ENCODE measurements around the gene CENPN.

CENPN gene, protein sequence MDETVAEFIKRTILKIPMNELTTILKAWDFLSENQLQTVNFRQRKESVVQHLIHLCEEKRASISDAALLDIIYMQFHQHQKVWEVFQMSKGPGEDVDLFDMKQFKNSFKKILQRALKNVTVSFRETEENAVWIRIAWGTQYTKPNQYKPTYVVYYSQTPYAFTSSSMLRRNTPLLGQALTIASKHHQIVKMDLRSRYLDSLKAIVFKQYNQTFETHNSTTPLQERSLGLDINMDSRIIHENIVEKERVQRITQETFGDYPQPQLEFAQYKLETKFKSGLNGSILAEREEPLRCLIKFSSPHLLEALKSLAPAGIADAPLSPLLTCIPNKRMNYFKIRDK

DNA sequence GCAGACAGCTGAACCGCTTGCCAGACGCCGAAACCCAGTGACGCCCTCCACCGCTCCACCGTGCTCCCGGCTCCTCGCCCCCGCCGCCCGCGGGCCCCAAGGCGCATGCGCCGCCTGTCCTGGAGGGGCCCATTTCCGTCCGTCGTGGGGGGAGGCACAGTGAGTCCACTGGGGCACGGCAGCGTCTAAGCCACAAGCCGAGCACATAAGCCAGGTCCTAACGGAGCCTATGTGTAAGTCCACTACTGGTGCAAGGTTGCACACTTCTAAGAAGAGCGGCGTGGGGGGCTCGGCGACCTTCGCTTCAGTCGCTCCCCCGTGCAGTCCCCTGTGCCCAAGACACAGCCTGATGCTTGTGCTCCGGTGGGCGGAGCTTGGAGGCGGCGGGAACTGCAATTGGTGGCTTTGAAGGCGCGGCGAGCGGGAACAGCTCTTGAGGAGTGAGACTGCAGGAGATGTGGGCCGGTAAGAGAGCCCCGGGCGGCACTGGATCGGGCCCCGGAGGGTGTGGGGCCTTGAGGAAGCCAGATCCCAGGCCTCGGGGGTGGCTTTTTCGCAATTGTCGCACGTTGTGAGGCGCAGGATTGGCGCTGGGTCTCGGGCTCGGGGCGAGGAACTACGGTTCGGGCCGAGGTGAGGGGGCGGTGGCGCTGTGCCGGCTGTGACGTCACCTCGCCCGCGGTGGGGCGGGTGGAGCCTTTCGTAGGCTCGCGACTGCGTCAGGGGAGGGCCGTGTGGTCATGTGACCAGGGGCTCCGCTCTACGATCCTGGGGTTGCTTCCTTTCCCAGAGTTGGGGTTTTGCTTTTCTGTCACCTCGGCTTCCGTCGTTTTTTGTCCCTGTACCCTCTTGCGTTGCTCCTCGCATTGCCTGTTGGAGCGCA is at the start of gene CENPN, which contains the start of gene CMC2:
Gene CENPN, plus strand, starts transcription at position 402 of the 883 bp plus-strand sequence. CDS start 4,726 bp downstream, outside the sequence.
Gene CMC2, minus strand, starts transcription at position 73 of the 883 bp plus-strand sequence. CDS start 9,491 bp downstream, outside the sequence.
- DNase-seq, result peak; percentile 98

DNA sequence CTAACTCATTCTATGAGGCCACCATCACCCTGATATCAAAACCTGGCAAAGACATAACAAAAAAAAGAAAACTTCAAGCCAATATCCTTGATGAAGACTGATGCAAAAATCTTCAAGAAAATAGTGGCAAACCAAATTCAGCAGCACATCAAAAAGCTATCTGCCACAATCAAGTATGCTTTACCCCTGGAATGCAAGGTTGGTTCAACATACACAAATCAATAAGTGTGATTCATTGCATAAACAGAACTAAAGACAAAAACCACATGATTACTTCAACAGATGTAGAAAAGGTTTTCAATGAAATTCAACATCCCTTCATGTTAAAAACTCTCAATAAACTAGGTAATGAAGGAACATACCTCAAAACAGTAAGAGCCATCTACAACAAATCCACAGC is 48.7 kb upstream of the CENPN start:
- no peak for DNase-seq

DNA sequence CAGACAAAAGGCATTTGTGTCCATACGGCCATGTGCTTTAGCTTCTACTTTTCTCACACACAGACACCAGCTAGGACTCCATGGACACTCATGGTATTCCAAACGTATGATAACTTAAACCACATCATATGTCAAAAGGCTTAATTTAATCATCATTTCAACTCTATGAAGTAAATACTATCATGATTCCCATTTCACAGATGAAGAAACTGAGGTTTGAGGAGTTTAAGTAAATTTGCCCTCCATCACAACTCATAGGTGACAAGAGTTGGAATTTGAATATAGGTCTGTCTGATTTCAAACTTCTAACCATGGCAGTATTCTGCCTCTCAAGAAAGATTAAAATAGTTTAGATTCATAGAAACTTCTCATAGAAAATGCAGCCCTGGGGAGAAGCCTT is 44.1 kb upstream of the CENPN start:
- DNase-seq, result no peak

DNA sequence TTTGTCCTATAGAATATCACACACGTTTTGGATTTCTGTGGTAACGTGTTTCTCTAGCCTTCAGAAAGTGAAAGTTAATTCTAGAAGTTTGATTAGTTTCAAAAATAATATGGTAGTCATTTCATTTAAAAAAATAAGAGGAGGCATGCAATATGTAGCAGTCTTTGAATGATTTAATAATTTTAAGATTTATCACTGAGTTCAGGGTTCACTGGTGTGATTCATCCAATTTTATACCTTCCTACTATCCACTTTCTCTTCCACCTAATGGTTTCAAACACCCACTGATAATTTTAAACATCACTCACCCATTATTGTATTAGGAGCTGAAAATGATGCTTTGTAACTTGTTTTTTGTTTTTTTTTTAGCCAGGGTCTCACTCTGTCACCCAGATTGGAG is 42.7 kb upstream of the CENPN start:
- no peak for DNase-seq

DNA sequence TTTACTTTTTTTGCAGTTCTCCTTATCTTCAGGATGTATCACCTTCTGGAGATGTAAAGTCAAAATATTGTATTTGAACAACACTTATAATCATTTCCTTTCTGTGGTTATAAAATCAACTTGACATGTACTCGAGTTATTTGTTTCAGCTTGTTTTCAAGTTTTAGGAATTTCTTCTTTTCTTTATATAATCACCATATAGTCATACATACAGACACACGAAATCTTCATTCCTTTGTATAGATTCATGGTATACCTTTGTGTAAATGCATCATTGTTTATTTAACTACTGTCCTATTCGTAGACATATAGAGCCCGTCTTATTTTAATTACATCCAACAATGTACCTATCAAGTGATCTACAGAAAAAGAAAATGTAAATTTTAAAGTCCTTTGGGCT is 40.4 kb upstream of the CENPN start:
- no peak for DNase-seq

DNA sequence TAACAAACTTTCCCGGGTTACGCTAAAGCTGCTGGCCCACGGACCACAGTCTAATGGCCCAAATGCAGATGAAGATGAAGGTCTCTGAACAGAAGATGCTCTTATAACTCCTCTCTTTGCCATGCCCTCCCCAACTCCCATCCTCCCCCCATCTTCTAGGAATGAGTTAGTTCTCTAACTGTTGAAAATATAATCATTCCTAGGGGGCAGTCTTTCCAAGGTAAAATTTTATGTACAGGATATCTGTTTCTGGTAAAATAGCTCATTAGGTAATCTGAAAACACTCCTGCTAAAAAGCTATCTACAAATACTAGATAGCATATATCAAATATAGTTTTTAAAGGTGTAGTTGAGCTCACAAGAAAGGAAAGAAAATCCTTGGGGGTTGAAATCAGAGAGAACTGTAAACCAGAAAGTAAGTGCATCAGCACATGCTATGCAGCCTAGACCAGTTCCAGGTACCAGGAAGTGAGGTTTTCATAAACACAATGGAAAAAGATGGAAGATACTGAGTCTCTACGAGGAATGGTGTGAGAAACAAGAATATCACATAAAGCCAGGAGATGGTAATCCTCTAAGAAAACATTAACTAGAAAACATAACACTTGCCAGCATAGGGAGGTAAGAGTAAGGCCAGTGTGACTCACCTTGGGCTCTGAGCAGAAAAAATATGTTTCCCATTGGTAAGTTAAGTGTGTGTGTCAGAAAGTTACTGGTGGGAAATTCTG is 38.5 kb upstream of the CENPN start:
- DNase-seq, result no peak

DNA sequence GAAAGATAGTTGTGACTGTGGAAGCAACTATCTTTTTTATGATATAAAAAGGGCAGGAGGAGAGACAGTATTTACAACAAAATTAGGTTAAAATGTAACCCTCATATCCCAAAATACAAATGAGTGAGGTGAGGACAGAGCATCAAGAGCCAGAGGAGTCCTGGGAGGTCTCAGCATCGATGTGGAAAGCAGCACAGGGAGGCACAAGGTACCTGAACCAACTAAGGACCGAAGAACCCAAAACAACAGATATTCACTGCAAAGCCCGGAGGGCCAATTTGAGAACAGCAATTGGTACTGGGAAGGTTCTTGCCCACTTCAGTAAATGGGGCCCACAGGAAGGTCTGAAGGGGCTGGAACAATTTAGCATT is 37.9 kb upstream of the CENPN start:
- DNase-seq, result no peak

DNA sequence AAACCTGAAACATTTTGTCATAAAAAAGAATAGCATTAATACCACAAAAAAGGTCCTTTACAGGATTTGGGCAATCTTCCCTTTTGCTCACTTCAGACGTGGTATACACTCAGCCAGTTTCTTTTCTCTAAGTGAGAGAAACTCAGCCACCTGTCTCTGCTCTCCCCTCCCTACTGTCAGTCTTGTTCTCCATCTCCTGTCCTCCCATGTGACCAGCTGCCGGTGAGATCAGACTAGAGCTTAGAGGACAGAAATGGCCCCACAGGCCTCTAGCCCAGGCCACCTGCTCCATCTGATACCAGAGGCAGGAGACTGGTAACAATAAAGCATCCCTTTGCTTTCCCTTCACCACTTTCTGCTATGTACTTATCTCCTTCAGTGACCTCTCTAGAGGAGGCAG is 35.2 kb upstream of the CENPN start:
- no peak for DNase-seq

DNA sequence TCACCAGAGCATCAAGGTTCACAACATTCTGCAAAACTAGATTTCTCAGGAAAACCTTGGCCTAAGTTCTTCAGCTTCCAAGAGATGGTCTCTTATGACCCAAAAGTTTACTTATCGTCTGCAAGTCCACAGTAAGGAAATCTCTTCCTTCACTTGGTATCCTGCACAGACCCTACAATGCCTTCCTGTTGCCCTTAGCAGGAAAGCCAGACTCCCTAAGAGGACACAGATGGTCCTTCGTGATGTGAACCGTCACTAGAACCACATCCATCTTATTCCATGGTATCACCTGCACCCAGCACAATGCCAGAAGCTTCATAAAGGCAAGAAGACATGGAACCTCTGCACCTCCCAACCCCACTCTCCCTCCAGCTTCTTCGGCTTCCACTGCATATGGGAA is 34.4 kb upstream of the CENPN start:
- DNase-seq, result no peak

DNA sequence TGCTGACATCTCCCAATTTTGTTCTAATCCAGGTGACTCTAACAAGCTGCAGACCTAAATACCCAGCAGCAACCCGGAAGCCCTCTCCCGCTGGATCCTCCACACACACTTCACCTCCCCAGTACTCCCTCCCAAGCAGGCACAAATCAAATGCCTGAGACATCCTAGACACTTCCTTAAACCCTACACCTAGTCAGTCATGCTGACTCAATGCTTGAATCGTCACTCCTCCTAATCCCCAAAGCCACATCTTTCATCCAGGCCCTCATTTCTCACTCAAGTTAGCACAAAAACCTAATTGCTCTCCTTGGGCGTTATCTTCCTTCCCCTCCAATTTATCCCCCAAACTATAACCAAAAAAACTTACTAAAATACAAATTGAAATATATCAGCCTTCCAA is 33.0 kb upstream of the CENPN start:
- no peak for DNase-seq

DNA sequence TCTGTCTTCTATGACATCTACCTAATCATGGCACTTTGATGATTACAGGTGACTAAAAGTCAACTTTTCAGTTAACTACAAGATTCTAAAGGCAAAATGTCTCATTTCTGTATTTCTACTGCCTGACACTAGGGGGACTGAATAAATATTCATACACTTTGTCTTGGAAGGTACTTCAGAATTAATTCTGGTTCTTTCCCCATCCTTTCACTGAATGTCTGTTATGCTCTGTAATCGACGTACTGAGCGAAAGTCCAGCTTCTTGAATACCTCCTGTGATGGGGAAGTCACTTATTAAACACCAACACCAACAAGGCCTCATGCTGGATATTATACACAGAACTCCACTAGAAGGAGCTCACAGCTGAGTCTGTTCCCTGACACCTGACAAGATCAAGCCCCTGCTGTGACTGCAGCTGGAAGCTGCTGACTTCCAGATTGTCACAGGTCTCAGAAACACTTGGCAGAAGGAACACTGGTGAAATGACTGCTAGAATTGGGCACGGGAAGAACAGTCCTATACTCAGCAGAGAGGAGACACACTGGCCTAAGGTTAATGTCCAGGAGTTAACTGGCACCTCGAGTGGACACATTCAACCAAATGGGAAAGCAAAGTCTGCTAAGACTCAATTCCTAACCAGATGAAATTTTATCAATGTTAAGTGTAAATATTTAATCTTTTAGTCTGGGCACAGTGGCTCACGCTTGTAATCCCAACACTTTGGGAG is 32.2 kb upstream of the CENPN start:
- DNase-seq, result no peak

DNA sequence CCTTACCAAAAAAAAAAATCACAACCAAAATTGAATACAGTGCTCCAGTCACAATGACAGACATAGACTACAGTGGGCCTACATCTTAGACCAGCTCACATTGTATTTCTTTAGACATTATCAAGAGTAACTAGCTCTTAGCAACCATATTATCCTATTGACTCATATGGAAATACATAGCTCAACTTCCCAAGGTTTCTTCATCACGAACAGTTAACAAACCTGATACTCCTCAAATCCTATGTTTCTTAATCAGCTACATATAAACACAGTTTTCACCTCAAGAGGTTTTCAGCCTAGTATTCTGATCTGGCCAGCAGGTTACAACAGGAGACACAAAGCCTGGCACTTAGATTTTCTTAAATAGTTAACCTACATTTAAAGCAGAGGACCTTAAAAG is 30.1 kb upstream of the CENPN start:
- DNase-seq, result no peak

DNA sequence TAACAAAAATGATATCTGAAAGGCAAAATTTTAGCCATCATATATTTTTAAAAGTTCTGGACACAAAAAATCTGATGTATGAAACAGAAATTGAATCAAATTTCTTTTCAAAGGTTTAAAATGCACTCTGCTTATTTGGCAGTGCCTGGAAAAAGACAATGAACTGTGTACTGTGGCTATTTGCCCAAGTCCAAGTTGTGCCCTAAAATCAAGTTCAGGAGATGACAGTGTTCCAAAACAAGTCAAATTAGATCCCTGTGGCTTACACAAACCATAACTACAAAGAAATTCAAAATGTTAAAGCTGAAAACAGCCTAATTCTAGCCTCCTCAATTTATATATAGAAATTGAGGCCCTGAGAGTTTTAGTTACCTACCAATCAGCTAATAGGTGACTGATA is 25.9 kb upstream of the CENPN start:
- no peak for DNase-seq

DNA sequence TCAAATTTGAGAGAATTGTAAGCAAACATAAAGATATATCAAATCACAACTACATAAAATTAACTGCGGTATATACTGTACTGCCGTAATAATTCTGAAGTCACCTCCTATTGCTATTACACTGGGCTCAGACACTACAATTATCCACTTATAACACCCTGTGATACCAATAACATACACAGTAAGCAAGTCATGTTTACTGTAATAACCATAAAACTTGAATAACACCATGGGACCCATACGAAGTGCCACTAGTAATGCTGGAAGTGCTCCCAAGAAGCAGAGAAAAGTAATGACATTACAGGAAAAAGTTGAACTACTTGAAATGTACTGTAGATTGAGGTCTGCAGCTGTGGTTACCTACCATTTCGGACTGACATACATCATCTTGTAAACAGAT is 24.4 kb upstream of the CENPN start:
- DNase-seq, result no peak

DNA sequence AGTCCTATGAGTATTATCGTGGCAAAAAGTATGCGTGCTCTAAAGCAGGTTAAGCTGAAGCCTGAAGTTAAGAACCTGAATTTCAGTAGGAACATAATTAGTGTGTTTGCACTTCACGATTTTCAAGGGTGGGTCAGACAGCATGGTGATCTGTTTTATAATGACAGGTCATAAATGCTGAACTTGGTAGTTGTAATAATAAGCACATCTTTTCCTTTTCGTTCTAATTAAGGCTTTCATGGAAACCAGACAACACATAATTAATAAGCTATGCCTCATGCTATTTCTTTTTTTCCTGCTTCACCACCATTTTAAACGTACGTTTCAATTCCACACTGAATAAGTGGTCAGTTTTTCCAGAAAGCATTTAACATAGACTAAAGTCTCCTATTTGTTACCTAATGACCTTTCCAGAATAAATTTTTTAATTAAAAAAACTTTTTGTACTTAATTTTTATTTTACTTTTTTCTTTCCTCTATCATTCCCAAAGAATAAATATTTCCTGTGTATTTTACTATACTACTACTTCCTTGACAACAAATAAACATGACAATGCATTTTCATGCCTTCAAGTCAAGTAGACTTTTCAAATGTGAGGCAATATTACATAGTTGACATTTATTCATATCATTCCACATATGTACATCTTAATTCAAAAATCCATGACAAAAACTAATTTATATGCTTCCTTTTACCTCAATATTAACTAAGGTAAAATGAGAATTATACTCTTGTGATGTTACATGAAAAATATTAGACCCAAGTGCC is 22.7 kb upstream of the CENPN start:
- no peak for DNase-seq

DNA sequence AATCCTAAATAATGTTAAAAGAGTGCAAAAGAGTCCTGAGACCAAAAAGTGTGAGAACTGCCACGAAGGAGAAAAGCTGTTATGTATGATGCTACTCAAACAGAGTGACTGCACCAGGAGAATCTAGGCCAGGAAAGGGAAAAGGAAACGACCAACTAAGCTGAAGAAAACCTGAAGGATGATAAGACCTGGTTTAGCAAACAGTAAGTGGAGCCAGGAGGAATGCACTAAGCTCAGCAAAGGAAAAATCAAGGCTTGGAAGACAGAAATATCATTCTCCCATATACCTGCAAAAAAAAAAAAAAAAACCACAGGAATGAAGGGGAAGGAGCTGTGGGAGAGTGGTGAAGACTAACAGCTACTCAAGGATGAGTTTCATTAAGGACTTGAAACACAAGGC is 21.4 kb upstream of the CENPN start:
- no peak for DNase-seq

DNA sequence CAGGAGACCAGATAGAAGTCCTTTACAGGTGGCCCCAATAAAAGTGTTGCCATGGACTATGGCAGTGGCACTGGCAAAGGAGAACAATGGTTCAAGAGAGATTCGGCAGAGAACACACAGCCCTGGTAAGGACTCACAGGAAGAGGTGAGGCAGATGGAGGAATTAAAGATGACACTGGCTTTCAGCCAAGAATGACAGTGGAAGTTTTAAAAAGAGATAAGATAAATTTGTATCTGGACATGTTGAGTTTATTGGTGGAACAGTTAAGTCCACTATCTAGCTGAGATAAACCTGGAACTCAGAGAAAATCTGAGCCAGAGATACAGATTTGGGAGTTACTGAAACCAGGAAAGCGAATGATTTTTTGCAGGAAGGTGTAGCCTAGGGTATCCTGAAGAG is 20.5 kb upstream of the CENPN start:
- no peak for DNase-seq

DNA sequence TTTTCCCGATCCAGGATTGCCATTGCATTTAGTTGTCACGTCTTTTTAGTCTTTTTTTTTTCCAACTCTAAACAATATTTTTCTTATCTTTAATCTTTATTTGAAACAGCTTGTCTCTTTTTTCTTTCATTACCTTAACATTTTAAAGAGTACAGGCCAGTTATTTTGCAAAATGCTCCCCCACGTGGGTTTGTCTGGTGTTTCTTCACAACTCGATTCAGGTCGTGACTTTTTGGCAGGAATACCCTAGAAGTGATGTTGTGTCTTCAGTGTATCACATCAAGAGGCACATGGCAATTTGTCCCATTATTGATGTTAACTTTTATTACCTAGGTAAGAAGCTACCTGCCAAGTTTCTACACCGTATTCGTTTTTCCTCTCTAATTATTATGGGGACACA is 18.3 kb upstream of the CENPN start:
- DNase-seq, result no peak

DNA sequence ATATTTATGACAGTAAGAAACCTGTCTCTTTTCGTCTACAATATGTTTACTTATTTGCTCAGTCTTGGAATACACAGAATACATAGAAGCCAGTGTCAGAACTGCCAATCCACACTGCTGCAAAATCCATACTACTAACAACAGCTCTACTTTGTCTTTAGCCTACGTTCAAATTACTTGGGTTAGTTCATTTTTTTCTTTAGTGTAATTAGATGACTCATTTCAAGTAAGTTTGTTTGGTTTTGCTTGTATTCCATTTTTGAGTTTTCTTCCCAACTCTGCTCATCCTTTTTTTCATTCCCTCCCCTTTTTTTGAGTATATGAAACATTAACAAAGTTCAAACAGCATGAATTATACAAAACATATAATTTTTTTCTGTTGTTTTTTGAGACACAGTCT is 17.2 kb upstream of the CENPN start:
- DNase-seq, result no peak

DNA sequence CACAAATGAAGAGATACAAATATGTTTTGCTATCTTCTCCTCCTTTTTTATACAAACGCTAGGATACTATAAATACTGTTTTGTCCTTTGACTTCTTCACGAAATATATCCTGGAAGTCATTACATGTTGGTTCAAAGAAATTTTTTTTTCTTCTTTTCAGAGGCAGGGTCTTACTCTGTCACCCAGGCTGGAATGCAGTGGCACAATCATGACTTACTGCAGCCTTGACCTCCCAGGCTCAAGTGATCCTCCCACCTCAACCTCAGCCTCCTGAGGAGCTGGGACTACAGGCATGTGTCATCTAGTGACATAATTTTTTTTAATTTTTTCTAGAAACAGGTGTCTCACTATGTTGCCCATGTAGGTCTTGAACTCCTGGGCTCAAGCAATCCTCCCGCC is 16.4 kb upstream of the CENPN start:
- no peak for DNase-seq

DNA sequence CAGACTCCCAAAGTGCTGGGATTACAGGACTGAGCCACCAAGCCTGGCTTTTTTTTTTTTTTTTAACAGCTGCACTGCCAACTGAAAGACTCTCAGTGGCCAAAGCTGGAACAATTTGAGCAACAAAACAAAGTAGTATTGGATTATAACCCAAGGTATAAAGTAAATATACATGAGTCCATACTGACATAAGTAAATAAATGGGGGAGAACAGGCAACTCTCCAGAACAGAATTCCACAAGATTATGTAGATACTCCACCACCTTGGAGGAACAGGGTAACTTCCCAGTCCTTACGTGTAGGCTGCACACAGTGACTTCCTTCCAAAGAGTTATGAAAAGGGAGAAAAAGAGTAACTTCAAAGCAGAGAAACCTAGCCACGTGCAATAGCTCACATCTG is 16.0 kb upstream of the CENPN start:
- no peak for DNase-seq

DNA sequence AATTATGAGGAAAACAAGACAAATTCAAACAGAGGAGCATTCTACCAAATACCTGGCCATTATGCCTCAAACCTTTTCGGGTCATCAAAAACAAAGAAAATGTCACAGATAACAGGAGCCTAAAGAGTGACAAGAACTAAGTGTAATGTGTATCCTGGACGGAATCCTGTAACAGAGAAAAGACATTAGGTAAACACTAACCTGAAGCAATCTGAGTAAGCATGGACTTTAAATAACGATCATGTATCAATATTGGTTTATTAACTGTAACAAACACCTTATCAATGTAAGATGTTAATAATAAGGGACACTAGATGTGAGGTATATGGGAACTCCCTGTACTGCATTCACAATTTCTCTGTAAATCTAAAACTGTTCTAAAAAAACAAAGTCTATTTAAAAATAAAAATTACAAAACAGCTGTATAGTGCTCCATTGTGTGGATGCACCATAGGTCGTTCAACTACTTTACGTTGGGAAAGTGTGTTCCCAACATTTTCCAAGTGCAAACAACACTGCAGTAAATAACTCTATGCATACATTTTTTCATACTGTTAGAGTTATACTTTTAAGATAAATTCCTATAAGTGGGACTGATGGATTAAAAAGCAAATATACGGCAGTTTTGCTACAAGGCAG is 15.1 kb upstream of the CENPN start:
- no peak for DNase-seq
